Osteoblast (primary cell): ENCODE results near the gene COL4A1. TPM values are rescaled to one million over a fixed set of nuclear protein-coding genes. Genes with fewer than 3 reads are reported as not detected.
A peak's percentile ranks its signal among the peaks of the same experiment; 100 is the strongest.

Experiments used
- DNase-seq: peaks from one replicate; pipeline ENCODE4 v3.0.0; 2011; ENCODE audit warnings: low spot score, mixed read lengths; ENCODE audit not compliant: insufficient read length; ENCODE audit errors: missing footprints
- H2AFZ ChIP-seq: 2 replicates; pipeline ENCODE4 v1.6.0; 2011; ENCODE audit warnings: mild to moderate bottlenecking, low read length
- H3K27ac ChIP-seq: 2 replicates; pipeline ENCODE4 v1.5.1; 2011; ENCODE audit warnings: mild to moderate bottlenecking, low read depth, low read length, moderate library complexity
- H3K27me3 ChIP-seq: 2 replicates; pipeline ENCODE4 v1.6.0; 2012; ENCODE audit warnings: mild to moderate bottlenecking, control low read depth, inconsistent platforms, low read length, moderate library complexity; ENCODE audit not compliant: insufficient read depth
- H3K36me3 ChIP-seq: 2 replicates; pipeline ENCODE4 v1.5.1; 2011; ENCODE audit warnings: mild to moderate bottlenecking, low read length, control low read depth, moderate library complexity; ENCODE audit not compliant: insufficient read depth
- H3K4me1 ChIP-seq: 2 replicates; pipeline ENCODE4 v1.5.1; 2011; ENCODE audit warnings: mild to moderate bottlenecking, low read length, control low read depth, moderate library complexity; ENCODE audit not compliant: insufficient read depth
- H3K4me2 ChIP-seq: 2 replicates; pipeline ENCODE4 v1.6.0; 2011; ENCODE audit warnings: mild to moderate bottlenecking, low read length; ENCODE audit not compliant: insufficient read depth
- H3K4me3 ChIP-seq: fragments of 200-600 bp; sonication (generic); 3 replicates; pipeline ENCODE4 v1.5.1; 2012; ENCODE audit warnings: mild to moderate bottlenecking, low read length, inconsistent platforms; ENCODE audit not compliant: insufficient read depth
- H3K79me2 ChIP-seq: 2 replicates; pipeline ENCODE4 v1.6.0; 2012; ENCODE audit warnings: mild to moderate bottlenecking, low read length, control low read depth, inconsistent platforms; ENCODE audit not compliant: insufficient read depth
- H3K9me3 ChIP-seq: 2 replicates; pipeline ENCODE4 v1.5.1; 2011; ENCODE audit warnings: low read depth, low read length, control low read depth
- H4K20me1 ChIP-seq: 2 replicates; pipeline ENCODE4 v1.6.0; 2012; ENCODE audit warnings: mild to moderate bottlenecking, low read length, control low read depth; ENCODE audit not compliant: insufficient read depth
- CTCF ChIP-seq: IDR thresholded peaks from 2 replicates; pipeline ENCODE4 v1.5.1; 2011; ENCODE audit warnings: mild to moderate bottlenecking, low read depth, low read length, moderate library complexity; ENCODE audit errors: extremely low read depth
- total RNA-seq: library from RNA; depleted of rRNA; stranded (reverse); fragments of >200 nt; gene quantifications from 2 replicates; pipeline ENCODE4 v1.2.3, GENCODE V29; 2012

COL4A1 gene
- total RNA-seq, 1 donor, result 412 TPM

DNA sequence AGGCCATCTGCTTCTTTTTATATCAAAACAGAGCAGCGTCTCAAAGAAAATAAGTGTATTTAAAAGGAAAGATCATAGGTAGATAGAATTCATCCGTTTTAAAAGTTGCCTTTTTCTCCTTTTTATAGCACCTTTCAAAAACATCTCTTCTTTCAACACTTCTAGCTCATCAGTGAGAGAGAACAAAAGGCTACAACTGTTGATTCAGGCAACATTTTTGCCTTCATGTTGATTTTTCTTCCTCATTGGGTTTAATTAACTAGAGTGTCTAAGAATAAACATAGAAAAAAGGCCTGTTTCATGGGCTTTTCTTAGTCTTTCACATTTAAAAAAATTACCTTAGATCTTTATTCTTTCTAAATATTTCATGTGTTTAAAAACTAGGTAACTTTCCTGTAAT is 13.7 kb upstream of the COL4A1 start:
- peak overlapping the region; percentile 72 for H3K27ac ChIP-seq
- H4K20me1 ChIP-seq, result peaks cover 49% of the 10 kb centered on the region
- peak overlapping the region; percentile 63 for H3K4me2 ChIP-seq
- peaks cover 86% of the 10 kb centered on the region for H3K79me2 ChIP-seq
- H3K36me3 ChIP-seq, result peaks cover 35% of the 10 kb centered on the region
- H2AFZ ChIP-seq, result no peak overlapping the region
- DNase-seq, result no peak
- TF ChIP-seq CTCF, result no peak
- H3K4me1 ChIP-seq, result peaks cover 57% of the 10 kb centered on the region
- no peak overlapping the region for H3K4me3 ChIP-seq
- H3K9me3 ChIP-seq, result no peaks in the 10 kb centered on the region
- H3K27me3 ChIP-seq, result no peaks in the 10 kb centered on the region

DNA sequence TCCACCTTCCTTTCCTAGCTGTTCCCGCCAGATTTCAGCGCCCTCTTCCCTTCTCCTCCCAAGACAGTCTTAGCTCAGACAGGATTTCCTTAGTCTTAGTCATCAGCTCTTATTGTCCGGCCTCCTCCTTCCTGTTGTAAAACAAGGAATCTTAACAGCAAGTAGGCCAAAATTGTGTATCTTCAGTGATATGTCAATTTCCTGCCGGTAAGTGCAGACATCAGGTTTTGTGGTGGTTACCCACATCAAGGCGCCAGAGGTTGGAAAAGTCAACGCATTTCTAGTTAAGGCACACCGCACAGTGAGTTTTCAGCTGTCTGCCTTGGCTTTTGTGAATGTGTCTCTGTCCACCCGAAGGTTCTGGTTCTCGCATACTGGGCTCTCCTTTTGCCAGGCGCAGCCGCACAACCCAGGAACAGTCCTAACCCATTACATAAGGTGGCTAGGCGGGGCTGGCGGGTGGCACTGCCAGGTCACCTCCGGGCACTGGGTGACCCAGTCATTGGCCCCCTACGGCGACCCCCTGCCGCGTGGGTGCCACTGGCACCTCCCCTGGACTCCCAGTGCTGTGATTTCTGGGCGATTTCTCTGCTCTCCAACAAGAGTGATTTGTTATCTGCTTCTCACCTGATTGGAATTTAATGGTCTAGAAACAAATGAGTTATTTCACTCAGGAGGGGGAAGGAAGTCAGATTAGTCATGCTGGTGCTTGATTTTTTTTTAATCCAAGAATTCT is 13.0 kb upstream of the COL4A1 start:
- Histone ChIP-seq H3K79me2 (peaks cover 85% of the 10 kb centered on the region), H3K27ac (peak overlapping the region; percentile 72), H3K4me1 (peaks cover 59% of the 10 kb centered on the region), H3K27me3 (no peaks in the 10 kb centered on the region), H4K20me1 (peaks cover 50% of the 10 kb centered on the region), H2AFZ (no peak overlapping the region), H3K4me3 (peak overlapping the region; percentile 25), H3K4me2 (peak overlapping the region; percentile 63), H3K9me3 (no peaks in the 10 kb centered on the region), H3K36me3 (peaks cover 35% of the 10 kb centered on the region)
- no peak for TF ChIP-seq CTCF
- peak; percentile 87 for DNase-seq

- peaks cover 85% of the 10 kb centered on the region for H3K79me2 ChIP-seq
- no peak overlapping the region for H2AFZ ChIP-seq
- DNase-seq, result no peak
- no peaks in the 10 kb centered on the region for H3K9me3 ChIP-seq
- H3K36me3 ChIP-seq, result peaks cover 35% of the 10 kb centered on the region
- H3K27ac ChIP-seq, result peak overlapping the region; percentile 72
- H3K4me3 ChIP-seq, result peak overlapping the region; percentile 25
- peaks cover 59% of the 10 kb centered on the region for H3K4me1 ChIP-seq
- H3K4me2 ChIP-seq, result peak overlapping the region; percentile 63
- TF ChIP-seq CTCF, result no peak
- H4K20me1 ChIP-seq, result peaks cover 46% of the 10 kb centered on the region
- H3K27me3 ChIP-seq, result no peaks in the 10 kb centered on the region
These were observed 12.4 kb upstream of the COL4A1 start for GRCh38 chr13:110319397-110319773.

DNA sequence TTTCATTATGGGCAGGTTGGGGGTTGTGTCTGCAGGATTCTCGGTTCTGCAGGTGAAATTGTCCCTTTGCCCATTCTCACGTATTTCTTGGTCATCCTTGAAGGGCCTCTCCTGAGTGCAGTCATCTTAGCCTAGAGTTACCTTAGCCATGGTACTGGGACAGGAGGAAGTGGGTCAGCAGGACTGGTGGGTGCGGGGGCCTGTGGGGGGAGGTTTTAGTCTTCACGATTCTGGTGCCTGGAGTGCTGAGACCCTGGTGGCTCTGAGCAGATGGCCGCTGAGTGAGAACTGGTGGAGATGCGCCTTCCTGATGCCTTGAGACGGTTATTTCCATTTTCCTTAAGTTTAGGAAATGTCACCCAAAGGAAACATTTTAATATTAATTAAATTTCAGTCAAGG is 12.0 kb upstream of the COL4A1 start:
- DNase-seq, result no peak
- no peak overlapping the region for H3K4me3 ChIP-seq
- no peaks in the 10 kb centered on the region for H3K9me3 ChIP-seq
- H3K27me3 ChIP-seq, result no peaks in the 10 kb centered on the region
- H3K36me3 ChIP-seq, result peaks cover 36% of the 10 kb centered on the region
- H3K4me2 ChIP-seq, result no peak overlapping the region
- no peak overlapping the region for H3K27ac ChIP-seq
- H4K20me1 ChIP-seq, result peaks cover 44% of the 10 kb centered on the region
- H2AFZ ChIP-seq, result no peak overlapping the region
- peaks cover 85% of the 10 kb centered on the region for H3K79me2 ChIP-seq
- peaks cover 58% of the 10 kb centered on the region for H3K4me1 ChIP-seq
- no peak for TF ChIP-seq CTCF
